Loucy (cell line): Measurements from ENCODE around the gene SAXO2.
"Not testable (repeated sequence)": the region's sequence is repeated elsewhere in the genome, so short reads cannot be mapped to it uniquely, and the experiment has no call there.

Source experiments
- EZH2phosphoT487 ChIP-seq: fragments of 200-600 bp; IDR thresholded peaks from 2 replicates; pipeline ENCODE4 v1.6.1; 2018; ENCODE audit warnings: antibody characterized with exemption, mild to moderate bottlenecking, moderate library complexity, borderline replicate concordance
- TF ChIP-seq, protein P1 (sequence below): fragments of 200-600 bp; sonication (generic); conservative IDR thresholded peaks from 2 replicates; pipeline ENCODE4 v1.5.1; 2014; ENCODE audit warnings: mild to moderate bottlenecking, antibody characterized with exemption, low read length

DNA sequence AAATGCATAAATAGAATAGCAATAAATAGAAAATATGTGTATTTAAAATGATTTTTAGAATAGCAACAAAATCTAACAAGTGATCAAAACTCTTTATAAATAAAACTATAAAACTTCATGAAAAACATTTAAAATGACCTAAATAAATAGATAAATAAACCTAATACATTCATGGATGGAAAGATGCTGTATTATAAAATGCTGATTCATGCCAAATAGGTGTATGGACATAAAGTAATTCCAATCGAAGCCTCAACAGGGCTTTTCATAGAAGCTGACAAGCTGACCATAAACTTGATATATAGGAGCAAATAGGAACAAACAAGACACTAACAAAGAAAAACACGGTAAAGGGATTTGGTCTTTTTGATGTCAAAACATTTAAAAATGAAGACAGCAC is 46.5 kb upstream of the SAXO2 start:
- TF ChIP-seq, protein P1, sequence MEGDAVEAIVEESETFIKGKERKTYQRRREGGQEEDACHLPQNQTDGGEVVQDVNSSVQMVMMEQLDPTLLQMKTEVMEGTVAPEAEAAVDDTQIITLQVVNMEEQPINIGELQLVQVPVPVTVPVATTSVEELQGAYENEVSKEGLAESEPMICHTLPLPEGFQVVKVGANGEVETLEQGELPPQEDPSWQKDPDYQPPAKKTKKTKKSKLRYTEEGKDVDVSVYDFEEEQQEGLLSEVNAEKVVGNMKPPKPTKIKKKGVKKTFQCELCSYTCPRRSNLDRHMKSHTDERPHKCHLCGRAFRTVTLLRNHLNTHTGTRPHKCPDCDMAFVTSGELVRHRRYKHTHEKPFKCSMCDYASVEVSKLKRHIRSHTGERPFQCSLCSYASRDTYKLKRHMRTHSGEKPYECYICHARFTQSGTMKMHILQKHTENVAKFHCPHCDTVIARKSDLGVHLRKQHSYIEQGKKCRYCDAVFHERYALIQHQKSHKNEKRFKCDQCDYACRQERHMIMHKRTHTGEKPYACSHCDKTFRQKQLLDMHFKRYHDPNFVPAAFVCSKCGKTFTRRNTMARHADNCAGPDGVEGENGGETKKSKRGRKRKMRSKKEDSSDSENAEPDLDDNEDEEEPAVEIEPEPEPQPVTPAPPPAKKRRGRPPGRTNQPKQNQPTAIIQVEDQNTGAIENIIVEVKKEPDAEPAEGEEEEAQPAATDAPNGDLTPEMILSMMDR: not testable (repeated sequence)
- not testable (repeated sequence) for TF ChIP-seq EZH2phosphoT487
